ENCODE data around the gene MAN1C1. TPM values are rescaled to one million over a fixed set of nuclear protein-coding genes. Genes with fewer than 3 reads are reported as not detected.

Gene MAN1C1
- total RNA-seq, 1 experiment from 2014 or later = 73.9 TPM

DNA sequence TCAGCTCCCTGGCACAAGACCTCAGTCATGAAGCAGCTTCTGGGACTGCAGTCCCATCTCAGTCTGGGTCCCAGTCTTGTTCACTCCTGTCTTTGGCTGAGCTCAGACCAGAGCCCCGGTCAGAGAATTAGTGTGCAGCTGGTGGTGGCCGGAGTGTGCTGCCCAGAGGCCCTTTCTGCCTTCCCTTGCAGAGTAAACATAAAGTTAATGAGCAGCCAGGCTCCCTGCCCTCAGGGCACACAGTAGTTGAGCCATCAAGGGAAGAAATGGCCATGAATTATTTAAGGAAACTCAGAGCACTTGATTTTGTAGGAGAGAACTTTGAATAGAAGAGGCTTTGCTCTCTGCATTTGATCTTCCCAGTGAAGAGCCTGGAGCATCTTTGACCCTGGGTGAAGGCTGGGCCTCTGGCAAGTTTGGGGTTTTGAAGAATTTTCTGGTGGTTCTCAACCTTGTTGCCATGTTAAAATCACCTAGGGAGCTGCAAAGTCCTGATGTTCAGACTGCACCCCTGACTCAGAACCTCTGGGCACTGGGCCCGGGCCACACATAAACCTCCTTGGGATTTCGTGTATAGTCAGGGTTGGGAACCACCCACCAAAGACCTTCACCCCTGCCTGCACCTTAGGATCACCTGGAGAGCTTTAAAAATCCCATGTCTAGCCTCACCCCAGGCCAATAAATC lies 157.0 kb downstream of the MAN1C1 start:
- Histone ChIP-seq H3K9me3 (replicated peaks) (no peaks in the 10 kb centered on the region), H3K36me3 (peaks cover 9% of the 10 kb centered on the region), H3K4me3 (no peak overlapping the region), H3K27ac (no peak overlapping the region), H3K4me1 (peaks cover 41% of the 10 kb centered on the region), H3K27me3 (no peaks in the 10 kb centered on the region)
- peak; percentile 55 to 72 for DNase-seq

DNA sequence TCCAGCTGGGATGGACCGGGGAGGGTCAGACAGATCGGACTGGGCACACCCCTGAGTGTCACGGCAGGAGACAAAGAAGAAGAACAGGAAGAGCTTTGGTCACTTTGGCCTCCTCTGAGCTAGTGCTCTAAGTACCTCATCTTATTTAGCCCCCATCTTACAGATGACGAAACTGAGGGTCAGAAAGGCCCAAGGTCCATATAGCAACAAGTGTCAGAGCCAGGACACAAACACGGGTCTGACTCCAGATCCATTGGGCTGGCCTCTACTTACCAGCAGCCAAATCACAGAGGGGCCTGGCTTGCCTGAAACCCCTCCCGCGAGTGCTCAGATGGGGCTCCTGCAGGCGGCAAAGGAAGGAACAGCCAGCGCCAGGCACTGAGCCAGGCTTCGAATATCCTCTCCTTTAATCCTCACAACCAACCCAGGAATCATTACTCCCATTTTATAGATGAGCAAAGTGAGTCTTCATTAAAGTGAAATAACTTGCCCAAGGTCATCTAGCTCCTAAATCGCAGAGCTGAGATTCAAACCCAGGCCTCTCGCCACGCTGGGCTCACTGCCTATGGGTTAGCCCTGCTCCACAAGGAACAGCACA lies 157.7 kb downstream of the MAN1C1 start:
- Histone ChIP-seq H3K4me3 (no peak overlapping the region), H3K27me3 (no peaks in the 10 kb centered on the region), H3K4me1 (peaks cover 41% of the 10 kb centered on the region), H3K27ac (no peak overlapping the region), H3K9me3 (replicated peaks) (no peaks in the 10 kb centered on the region), H3K36me3 (peaks cover 3% of the 10 kb centered on the region; the same call in 1 of the 2 replicates)
- DNase-seq = no peak

DNA sequence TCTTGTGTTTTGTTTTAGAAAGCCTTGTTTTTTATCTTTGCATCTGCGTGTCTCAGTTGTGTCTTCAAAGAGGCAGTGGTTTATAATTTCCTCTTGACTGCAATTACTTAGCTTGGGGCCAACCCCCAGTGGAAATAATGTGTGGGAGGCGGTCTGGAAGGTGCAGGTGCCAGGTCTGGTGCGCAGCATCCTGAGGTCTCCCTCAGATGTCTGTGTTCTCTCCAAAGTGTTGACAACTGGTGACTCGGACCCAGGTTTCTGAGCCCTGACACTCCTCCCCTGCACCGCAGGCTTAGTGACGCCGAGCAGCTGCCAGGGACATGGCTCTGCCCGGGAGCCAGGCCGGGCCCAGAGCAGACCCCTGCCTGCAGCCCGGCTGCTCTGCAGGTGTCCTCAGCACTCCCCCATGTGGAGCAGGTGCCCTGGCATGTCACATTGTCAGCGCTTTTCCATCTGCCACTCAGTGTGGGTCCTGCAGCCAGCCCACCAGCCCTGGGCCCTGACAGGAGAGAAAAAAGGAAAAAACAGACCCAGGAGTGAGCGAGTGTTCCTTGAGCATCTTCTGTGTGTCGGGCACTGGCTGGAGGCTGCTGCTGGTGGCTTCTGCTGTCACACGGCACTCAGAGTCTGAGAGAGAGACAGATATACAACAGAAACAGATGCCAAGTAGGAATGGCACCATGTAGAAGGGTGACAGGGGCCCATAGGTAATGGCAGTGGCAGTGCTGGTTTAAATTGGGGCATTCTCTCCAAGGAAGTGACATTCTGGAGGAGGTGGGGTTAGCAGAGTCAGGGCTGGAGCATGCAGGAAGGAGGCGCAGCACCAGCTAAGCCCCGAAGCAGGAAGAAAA lies 158.6 kb downstream of the MAN1C1 start:
- H3K9me3 ChIP-seq (replicated peaks) = no peaks in the 10 kb centered on the region
- no peak overlapping the region for H3K4me3 ChIP-seq
- no peak overlapping the region for H3K27ac ChIP-seq
- no peaks in the 10 kb centered on the region for H3K27me3 ChIP-seq
- peaks cover 44% of the 10 kb centered on the region for H3K4me1 ChIP-seq
- peak; percentile 62 to 74 for DNase-seq
- H3K36me3 ChIP-seq = peaks cover 5% of the 10 kb centered on the region; the same call in 1 of the 2 replicates

DNA sequence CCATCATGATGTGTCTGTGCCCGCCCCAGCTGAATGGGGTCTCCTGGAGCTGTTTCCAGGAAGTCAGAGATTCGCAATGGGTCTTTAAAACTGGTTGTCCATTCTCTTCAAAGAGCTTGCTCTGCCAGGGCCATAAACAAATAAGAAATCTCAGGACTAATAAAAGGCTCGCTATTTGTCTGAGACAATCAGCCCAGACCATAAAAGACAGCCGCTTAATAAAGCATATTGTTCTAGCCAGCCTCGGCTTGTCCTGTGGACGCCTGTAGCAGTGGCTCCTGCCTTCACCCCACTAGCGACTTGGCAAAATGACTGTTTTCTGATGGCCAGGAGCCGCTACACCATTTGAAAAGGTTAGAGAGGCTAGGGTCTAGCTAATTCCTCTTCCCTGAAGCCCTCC lies 162.8 kb downstream of the MAN1C1 start:
- H3K9me3 ChIP-seq (replicated peaks) = no peaks in the 10 kb centered on the region
- no peak overlapping the region for H3K4me3 ChIP-seq
- peaks cover 12% of the 10 kb centered on the region; the same call in 1 of the 2 replicates for H3K36me3 ChIP-seq
- H3K27me3 ChIP-seq = no peaks in the 10 kb centered on the region
- H3K4me1 ChIP-seq = peaks cover 20% of the 10 kb centered on the region
- no peak for DNase-seq
- H3K27ac ChIP-seq = no peak overlapping the region

DNA sequence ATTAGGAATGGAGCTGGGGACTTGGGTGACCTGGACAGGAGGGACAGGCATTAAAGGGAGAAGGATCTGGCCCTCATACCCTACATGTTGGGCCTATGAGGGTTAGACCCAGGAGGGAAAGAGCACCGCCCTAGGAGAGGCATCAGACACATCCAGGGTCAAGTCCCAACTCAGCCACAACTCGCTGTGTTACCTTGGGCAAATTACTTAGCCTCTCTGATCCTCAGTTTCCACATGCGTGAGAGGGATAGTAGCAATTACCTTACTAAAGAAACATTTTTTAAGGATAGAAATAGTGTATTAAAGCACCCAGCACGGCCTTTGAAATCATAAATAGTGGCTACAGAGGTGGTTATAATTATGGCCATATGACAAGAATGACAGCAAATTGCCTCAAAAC lies 163.3 kb downstream of the MAN1C1 start:
- Histone ChIP-seq H3K9me3 (replicated peaks) (no peaks in the 10 kb centered on the region), H3K36me3 (peaks cover 13% of the 10 kb centered on the region; the same call in 1 of the 2 replicates), H3K27ac (no peak overlapping the region), H3K27me3 (no peaks in the 10 kb centered on the region), H3K4me3 (no peak overlapping the region), H3K4me1 (peaks cover 17% of the 10 kb centered on the region)
- no peak for DNase-seq

DNA sequence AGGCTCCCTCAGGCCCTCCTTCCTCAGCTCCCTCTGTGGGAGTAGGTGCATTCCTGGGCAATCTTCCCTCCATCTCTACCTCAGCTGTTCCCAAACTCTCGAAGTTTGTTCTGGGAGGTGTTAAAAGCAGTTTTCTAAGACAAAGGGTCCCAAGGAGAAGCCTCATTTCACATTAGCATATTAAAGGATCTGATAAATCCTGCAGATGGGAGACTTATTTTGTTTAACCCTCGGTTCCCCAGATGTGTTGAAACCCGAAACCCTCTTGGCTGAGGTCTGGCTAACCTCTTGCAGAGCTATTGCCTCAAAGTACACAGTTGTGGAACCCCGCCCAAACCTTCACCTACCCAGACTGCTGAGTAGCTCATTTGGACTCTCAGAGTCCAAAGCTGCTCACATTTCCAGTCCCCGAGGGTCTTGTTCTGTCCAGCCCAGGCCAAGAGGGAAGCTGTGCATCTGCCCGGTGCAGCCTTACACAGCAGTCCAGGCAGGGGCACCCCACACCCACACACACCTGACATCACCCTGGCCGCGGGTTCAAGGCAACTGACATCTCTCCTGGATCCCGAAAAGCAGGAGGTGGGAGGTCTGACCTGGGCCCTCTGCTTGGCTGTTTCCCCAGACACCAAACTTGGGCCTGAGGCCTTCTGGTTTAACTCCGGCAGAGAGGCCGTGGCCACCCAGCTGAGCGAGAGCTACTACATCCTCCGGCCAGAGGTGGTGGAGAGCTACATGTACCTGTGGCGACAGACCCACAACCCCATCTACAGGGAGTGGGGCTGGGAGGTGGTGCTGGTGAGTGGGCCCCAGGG lies 163.9 kb downstream of the MAN1C1 start:
- H3K27me3 ChIP-seq = no peaks in the 10 kb centered on the region
- no peaks in the 10 kb centered on the region for H3K9me3 ChIP-seq (replicated peaks)
- peak in 1 of 2 experiments; percentile 42 for DNase-seq
- H3K27ac ChIP-seq = no peak overlapping the region
- peaks cover 13% of the 10 kb centered on the region; the same call in 1 of the 2 replicates for H3K36me3 ChIP-seq
- peaks cover 13% of the 10 kb centered on the region for H3K4me1 ChIP-seq
- H3K4me3 ChIP-seq = no peak overlapping the region

DNA sequence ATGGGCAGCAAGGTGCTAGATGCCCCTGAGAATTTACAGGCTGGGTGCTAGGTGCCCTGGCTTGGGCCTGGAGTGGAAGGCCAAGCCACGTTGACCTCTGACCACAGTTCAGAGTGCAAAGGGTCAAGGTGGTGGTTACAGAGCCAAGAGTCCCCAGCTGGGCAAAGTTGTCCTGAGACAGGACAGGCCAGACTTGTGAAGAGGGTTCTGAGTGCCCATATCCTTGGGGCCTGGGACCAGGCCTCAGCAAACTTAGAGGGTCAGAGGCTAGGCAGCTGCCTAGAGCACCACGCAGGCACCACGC lies 164.5 kb downstream of the MAN1C1 start:
- Histone ChIP-seq H3K27ac (no peak overlapping the region), H3K27me3 (no peaks in the 10 kb centered on the region), H3K4me3 (no peak overlapping the region), H3K9me3 (replicated peaks) (no peaks in the 10 kb centered on the region), H3K4me1 (peaks cover 16% of the 10 kb centered on the region), H3K36me3 (peaks cover 13% of the 10 kb centered on the region; the same call in 1 of the 2 replicates)
- no peak for DNase-seq

DNA sequence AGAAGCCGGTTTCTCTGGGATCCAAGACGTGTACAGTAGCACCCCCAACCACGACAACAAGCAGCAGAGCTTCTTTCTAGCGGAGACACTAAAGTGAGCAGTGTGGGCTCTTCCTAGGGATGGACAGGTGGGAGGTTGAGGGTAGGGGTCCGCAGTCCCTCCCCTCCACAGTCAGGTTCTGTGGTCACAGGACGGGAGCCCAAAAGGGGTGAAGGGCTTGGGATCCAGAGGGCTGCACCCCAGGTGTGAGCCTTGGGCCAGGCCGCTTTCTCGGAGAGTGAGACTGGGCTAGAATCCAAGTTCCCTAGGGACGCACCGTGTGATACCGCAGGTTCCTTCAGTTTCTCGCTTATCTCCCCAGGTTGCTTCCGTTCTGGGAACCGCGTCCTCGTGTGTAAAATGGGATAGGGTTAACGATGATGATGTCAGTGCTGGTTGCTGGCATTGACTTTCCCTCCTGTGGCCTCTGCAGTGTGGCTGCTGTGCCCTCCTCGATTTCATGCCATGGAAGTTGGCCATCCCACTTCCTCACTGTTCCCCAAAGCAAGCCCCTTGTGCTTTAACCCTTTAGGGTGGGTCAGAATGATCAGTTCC lies 166.1 kb downstream of the MAN1C1 start:
- Histone ChIP-seq H3K4me3 (no peak overlapping the region), H3K27me3 (no peaks in the 10 kb centered on the region), H3K4me1 (peaks cover 32% of the 10 kb centered on the region), H3K36me3 (peaks cover 13% of the 10 kb centered on the region; the same call in 1 of the 2 replicates), H3K9me3 (replicated peaks) (no peaks in the 10 kb centered on the region), H3K27ac (no peak overlapping the region)
- DNase-seq = no peak

DNA sequence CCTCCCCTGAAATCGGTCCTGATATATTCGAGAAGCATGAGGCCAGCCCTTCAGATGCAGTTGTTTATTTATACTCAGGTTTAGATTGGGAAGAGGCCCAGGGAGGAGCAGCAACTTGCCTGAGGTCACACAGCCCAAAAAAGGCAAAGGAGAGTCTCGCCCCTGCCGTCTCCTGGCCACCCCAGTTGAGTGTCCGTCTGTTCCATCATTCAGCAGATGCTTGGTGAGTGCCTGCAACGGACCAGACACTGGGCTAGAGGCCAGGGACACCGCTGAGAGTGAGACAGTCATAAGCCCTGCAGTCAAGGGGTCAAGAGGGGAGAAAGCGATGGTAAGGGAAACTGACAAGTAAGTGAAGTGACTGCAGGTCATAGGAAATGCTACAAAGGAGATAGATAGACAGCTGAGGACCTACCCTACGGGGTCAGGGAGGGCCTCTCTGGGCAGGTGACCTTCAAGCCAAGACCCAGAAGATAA lies 168.0 kb downstream of the MAN1C1 start:
- Histone ChIP-seq H3K4me1 (peaks cover 32% of the 10 kb centered on the region), H3K27ac (no peak overlapping the region), H3K27me3 (no peaks in the 10 kb centered on the region), H3K4me3 (no peak overlapping the region), H3K9me3 (replicated peaks) (no peaks in the 10 kb centered on the region), H3K36me3 (peaks cover 14% of the 10 kb centered on the region; the same call in 1 of the 2 replicates)
- DNase-seq = no peak

DNA sequence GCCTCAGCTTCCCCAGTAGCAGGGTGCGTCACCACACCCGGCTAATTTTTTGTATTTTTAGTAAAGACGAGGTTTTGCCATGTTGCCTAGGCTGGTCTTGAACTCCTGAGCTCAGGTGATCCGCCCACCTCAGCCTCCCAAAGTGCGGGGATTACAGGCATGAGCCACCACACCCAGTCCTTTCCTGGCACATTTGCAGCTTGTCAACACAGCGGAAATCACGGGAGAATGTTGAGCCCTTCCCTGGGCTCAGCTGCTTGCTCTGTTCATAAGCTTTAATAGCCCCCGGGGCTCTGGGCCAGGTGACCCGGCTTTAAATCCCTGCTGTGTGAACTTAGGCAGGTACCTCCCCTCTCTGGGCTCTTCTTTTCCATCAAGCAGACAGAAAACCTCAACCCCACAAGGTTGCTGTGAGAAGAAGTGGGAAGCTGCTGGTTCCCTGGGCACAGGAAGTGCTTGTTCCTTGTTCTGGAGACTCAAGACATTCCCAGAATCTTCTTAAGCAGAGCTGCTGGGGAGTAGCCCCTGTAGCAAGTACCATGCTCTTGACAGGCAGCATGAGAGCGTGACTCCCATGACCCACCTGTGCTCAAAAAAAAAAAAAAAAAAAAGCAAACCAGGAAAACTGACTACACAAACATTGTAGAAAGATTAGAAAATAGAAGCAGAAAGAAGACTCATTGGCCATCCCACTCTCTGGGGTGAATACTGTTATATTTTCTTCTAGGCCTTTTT lies 168.9 kb downstream of the MAN1C1 start:
- DNase-seq = no peak
- peaks cover 31% of the 10 kb centered on the region for H3K4me1 ChIP-seq
- no peak overlapping the region for H3K27ac ChIP-seq
- H3K36me3 ChIP-seq = peaks cover 19% of the 10 kb centered on the region
- H3K9me3 ChIP-seq (replicated peaks) = no peaks in the 10 kb centered on the region
- H3K4me3 ChIP-seq = no peak overlapping the region
- H3K27me3 ChIP-seq = no peaks in the 10 kb centered on the region

DNA sequence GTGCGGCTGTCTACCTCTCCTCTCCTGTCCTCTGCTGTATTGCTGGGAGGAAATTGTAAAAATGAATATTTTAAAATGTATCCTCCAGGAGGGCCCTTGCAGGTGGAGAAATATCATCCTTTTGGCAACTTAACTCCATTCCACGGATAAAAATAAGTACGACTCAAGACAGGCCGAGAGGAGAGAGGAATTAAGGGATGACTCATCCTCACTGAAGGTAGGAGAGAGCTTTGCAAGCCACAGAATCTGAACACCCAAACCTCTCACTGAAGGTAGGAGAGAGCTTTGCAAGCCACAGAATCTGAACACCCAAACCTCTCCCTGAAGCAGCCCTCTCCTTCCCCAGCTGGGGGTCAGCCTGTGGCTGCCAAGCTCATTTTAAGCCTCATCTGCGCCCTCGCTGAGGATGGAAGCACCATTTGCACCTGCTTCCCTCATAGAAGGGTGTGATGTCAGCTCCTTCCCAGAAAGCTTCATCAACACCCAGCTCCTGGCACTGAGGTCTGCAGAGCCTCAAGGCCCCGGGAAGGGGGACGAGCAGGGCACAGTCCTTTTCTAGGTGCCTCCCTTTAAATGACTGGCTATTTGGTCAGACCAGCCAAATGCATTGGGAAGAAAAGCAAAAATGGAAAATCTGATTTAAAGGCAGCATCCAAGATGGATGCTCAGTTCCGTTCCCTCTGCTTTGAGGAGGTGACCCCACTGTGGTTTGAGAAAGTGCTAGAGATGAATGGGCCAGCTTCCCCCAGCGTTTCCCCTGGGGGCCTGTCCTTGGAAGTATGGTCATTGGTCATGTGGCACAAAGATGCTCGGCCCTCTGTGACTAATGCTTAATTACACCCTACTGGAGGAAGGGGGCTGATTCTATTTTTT lies 170.5 kb downstream of the MAN1C1 start:
- peak overlapping the region; percentile 47 for H3K27ac ChIP-seq
- no peaks in the 10 kb centered on the region for H3K9me3 ChIP-seq (replicated peaks)
- peak; percentile 58 to 68 for DNase-seq
- H3K27me3 ChIP-seq = no peaks in the 10 kb centered on the region
- peaks cover 27% of the 10 kb centered on the region for H3K4me1 ChIP-seq
- H3K4me3 ChIP-seq = no peak overlapping the region
- peaks cover 19% of the 10 kb centered on the region for H3K36me3 ChIP-seq

DNA sequence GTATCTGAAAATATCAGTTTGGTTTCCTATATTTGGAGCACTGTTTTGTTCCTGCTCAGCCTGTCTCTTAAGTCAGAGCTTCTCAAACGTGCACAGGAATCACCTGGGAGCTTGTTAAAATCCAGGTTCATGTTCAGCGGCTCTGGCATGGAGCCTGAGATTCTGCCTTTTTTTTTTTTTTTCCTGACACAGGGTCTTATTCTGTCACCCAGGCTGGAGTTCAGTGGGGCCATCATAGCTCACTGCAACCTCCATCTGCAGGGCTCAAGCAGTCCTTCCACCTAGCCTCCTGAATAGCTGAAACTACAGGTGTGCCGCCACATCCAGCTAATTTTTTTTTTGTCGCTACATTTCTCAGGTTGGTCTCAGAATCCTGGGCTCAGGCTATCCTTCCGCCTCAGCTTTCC lies 171.2 kb downstream of the MAN1C1 start:
- Histone ChIP-seq H3K27me3 (no peaks in the 10 kb centered on the region), H3K36me3 (peaks cover 17% of the 10 kb centered on the region)
- DNase-seq = no peak

DNA sequence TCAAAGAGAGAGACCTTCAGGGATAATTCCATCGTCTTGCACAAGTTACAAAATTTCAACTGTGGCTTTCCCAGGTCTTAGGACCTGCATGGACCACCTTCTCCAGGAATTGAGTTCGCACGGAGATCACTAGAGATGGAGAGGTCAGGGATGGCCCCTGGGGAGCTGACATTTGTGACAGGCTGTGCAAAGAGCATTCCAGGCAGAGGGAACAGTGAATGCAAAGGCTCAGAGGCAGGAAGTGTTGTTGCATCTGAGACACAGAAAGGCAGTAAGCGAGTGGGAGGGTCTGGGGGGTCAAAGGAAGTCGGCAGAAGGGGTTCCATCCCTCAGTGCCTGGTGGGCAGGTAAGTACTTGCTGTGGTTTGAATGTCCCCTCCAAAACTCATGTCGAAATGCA lies 173.9 kb downstream of the MAN1C1 start:
- no peaks in the 10 kb centered on the region for H3K9me3 ChIP-seq (replicated peaks)
- H3K27me3 ChIP-seq = no peaks in the 10 kb centered on the region
- no peak for DNase-seq
- H3K36me3 ChIP-seq = peaks cover 8% of the 10 kb centered on the region
- no peak overlapping the region for H3K4me3 ChIP-seq
- no peak overlapping the region for H3K27ac ChIP-seq
- peaks cover 44% of the 10 kb centered on the region for H3K4me1 ChIP-seq

More for the DNA sequence above, 171.2 kb downstream of the MAN1C1 start:
- no peaks in the 10 kb centered on the region for H3K9me3 ChIP-seq (replicated peaks)
- H3K4me3 ChIP-seq = no peak overlapping the region
- H3K4me1 ChIP-seq = peaks cover 27% of the 10 kb centered on the region
- H3K27ac ChIP-seq = peak overlapping the region; percentile 47

Data from SJCRH30 (cell line).